HL-60 (cell line): Measurements from ENCODE around the gene MT1X.

Source experiments
- DNase-seq, 2 experiments: peaks; one replicate each; pipeline ENCODE4 v3.0.0-alpha.2; 2010 to 2020; ENCODE audit warnings: low read depth in 1 of 2, low spot score in 1 of 2
- H3K27ac ChIP-seq: fragments of 250-450 bp; sonication (Bioruptor Pico); replicated peaks from 2 replicates; pipeline ENCODE4 v1.5.1; 2020; ENCODE audit warnings: mild to moderate bottlenecking, moderate library complexity
- H3K27me3 ChIP-seq: fragments of 250-450 bp; sonication (Bioruptor Pico); 2 replicates; pipeline ENCODE4 v1.5.1; 2021; ENCODE audit warnings: mild to moderate bottlenecking, moderate library complexity; ENCODE audit not compliant: insufficient read depth, poor library complexity, severe bottlenecking
- H3K4me3 ChIP-seq: replicated peaks from 2 replicates; pipeline ENCODE4 v1.5.1; 2011; ENCODE audit warnings: mild to moderate bottlenecking, control low read depth, low read length; ENCODE audit not compliant: insufficient read depth
- CTCF ChIP-seq: IDR thresholded peaks from one replicate; pipeline ENCODE4 v1.5.1; 2011; ENCODE audit warnings: low read length, control low read depth, inconsistent platforms; ENCODE audit not compliant: insufficient read depth
- GABPA ChIP-seq: IDR thresholded peaks from 2 replicates; pipeline ENCODE4 v1.6.1; 2012; ENCODE audit warnings: low read depth
- POLR2AphosphoS5 ChIP-seq: IDR thresholded peaks from 2 replicates; pipeline ENCODE4 v1.6.1; 2012; ENCODE audit warnings: low read depth
- REST ChIP-seq: IDR thresholded peaks from 2 replicates; pipeline ENCODE4 v1.6.1; 2012; ENCODE audit warnings: low read depth; ENCODE audit not compliant: insufficient replicate concordance
- SPI1 ChIP-seq: IDR thresholded peaks from 2 replicates; pipeline ENCODE4 v1.6.1; 2012; ENCODE audit warnings: low read depth, mild to moderate bottlenecking, borderline replicate concordance
- long read RNA-seq: library from polyadenylated mRNA; unstranded; transcript quantifications from one replicate; pipeline ENCODE4 v2.0.0, GENCODE V29; 2020

The MT1X gene
- long read RNA-seq, partial matches to known transcripts, result 0 of 2 reads
- long read RNA-seq, other reads (novel, unspliced or antisense), result 0 of 2 reads

- peak; percentile 81 to 88 for DNase-seq
- Histone ChIP-seq H3K27ac (peak within 1 kb of the TSS; percentile 52), H3K27me3 (no peaks in the 10 kb centered on the region), H3K4me3 (peak within 1 kb of the TSS; percentile 55)
- TF ChIP-seq POLR2AphosphoS5 (peak; percentile 70), GABPA (no peak), CTCF (no peak), REST (peak; percentile 50)
These were observed at the start of gene MT1X for GRCh38 chr16:56681939-56682702. MT1X (plus strand) TSS chr16:56682470; CDS start chr16:56682541, 71 bp downstream.

- Histone ChIP-seq H3K27ac (no peak overlapping the region), H3K27me3 (peaks cover 70% of the 10 kb centered on the region), H3K4me3 (no peak overlapping the region)
- DNase-seq, result no peak
- no peak for TF ChIP-seq SPI1
- no peak for TF ChIP-seq GABPA
- TF ChIP-seq REST, result no peak
- TF ChIP-seq CTCF, result no peak
- TF ChIP-seq POLR2AphosphoS5, result no peak
These were observed 49.4 kb upstream of the MT1X start for GRCh38 chr16:56632848-56633365.

- H3K27me3 ChIP-seq, result peaks cover 77% of the 10 kb centered on the region
- no peak overlapping the region for H3K4me3 ChIP-seq
- H3K27ac ChIP-seq, result no peak overlapping the region
- DNase-seq, result no peak
- TF ChIP-seq GABPA (no peak), SPI1 (no peak), POLR2AphosphoS5 (no peak), REST (no peak), CTCF (no peak)
These were observed 48.7 kb upstream of the MT1X start for GRCh38 chr16:56633535-56633934.
